DOHH2 (cell line): ENCODE measurements around the gene EXOSC6.
A peak's percentile ranks its signal among the peaks of the same experiment; 100 is the strongest.

Experiments
- H3F3A ChIP-seq: fragments of 200-600 bp; sonication (generic), shearing (Covaris generic); 2 replicates; pipeline ENCODE4 v1.6.0; 2016; ENCODE audit warnings: antibody characterized with exemption, mild to moderate bottlenecking; ENCODE audit not compliant: control insufficient read depth, insufficient read depth
- H3K27ac ChIP-seq: fragments of 200-600 bp; sonication (generic); 2 replicates; pipeline ENCODE4 v1.5.1; 2014; ENCODE audit warnings: low read depth, mild to moderate bottlenecking, low read length, moderate library complexity
- H3K27me3 ChIP-seq: fragments of 200-600 bp; sonication (generic); 2 replicates; pipeline ENCODE4 v1.6.1; 2014; ENCODE audit warnings: mild to moderate bottlenecking, low read length, mixed read lengths; ENCODE audit not compliant: control insufficient read depth
- H3K36me3 ChIP-seq: fragments of 200-600 bp; sonication (generic); 2 replicates; pipeline ENCODE4 v1.6.1; 2014; ENCODE audit warnings: mild to moderate bottlenecking, low read length, moderate library complexity, mixed read lengths; ENCODE audit not compliant: control insufficient read depth
- H3K4me1 ChIP-seq: fragments of 200-600 bp; sonication (generic); 2 replicates; pipeline ENCODE4 v1.6.1; 2014; ENCODE audit warnings: mild to moderate bottlenecking, low read length, mixed read lengths; ENCODE audit not compliant: control insufficient read depth
- H3K4me2 ChIP-seq: fragments of 200-600 bp; sonication (generic); 2 replicates; pipeline ENCODE4 v1.6.0; 2014; ENCODE audit warnings: mild to moderate bottlenecking, low read length, moderate library complexity
- H3K4me3 ChIP-seq: fragments of 200-600 bp; sonication (generic); 2 replicates; pipeline ENCODE4 v1.5.1; 2014; ENCODE audit warnings: mild to moderate bottlenecking, low read length, mixed read lengths
- H3K79me2 ChIP-seq: fragments of 200-600 bp; sonication (generic); 2 replicates; pipeline ENCODE4 v1.6.1; 2014; ENCODE audit warnings: mild to moderate bottlenecking, low read length, mixed read lengths; ENCODE audit not compliant: control insufficient read depth
- H3K9me2 ChIP-seq: fragments of 200-600 bp; sonication (generic); replicated peaks from 2 replicates; pipeline ENCODE4 v1.6.1; 2014; ENCODE audit warnings: mild to moderate bottlenecking, low read length, mixed read lengths; ENCODE audit not compliant: control insufficient read depth
- H3K9me3 ChIP-seq: fragments of 200-600 bp; sonication (generic); 2 replicates; pipeline ENCODE4 v1.6.1; 2014; ENCODE audit warnings: antibody characterized with exemption, low read length, mixed read lengths; ENCODE audit not compliant: control insufficient read depth, insufficient read depth
- H4K20me1 ChIP-seq: fragments of 200-600 bp; sonication (generic); 2 replicates; pipeline ENCODE4 v1.6.0; 2014; ENCODE audit warnings: low read depth, mild to moderate bottlenecking, antibody characterized with exemption, low read length, moderate library complexity; ENCODE audit not compliant: control insufficient read depth, insufficient read depth
- EZH2phosphoT487 ChIP-seq: fragments of 200-600 bp; sonication (generic); IDR thresholded peaks from 2 replicates; pipeline ENCODE4 v1.6.1; 2017; ENCODE audit warnings: borderline replicate concordance, mild to moderate bottlenecking, antibody characterized with exemption, low read length, moderate library complexity, mixed read lengths
- TF ChIP-seq, protein P1 (sequence below): fragments of 200-600 bp; sonication (generic); IDR thresholded peaks from one replicate; pipeline ENCODE4 v1.5.1; 2014; ENCODE audit warnings: antibody characterized with exemption, mild to moderate bottlenecking, low read depth, low read length; ENCODE audit not compliant: poor library complexity, severe bottlenecking

The EXOSC6 gene

GRCh38 chr16:70254180-70254964 is 2.6 kb upstream of the EXOSC6 start:
- H3K9me3 ChIP-seq: no peaks in the 10 kb centered on the region
- peaks cover 4% of the 10 kb centered on the region for H3F3A ChIP-seq
- no peak overlapping the region for H3K4me3 ChIP-seq
- H3K27ac ChIP-seq: no peak overlapping the region
- TF ChIP-seq, protein P1, sequence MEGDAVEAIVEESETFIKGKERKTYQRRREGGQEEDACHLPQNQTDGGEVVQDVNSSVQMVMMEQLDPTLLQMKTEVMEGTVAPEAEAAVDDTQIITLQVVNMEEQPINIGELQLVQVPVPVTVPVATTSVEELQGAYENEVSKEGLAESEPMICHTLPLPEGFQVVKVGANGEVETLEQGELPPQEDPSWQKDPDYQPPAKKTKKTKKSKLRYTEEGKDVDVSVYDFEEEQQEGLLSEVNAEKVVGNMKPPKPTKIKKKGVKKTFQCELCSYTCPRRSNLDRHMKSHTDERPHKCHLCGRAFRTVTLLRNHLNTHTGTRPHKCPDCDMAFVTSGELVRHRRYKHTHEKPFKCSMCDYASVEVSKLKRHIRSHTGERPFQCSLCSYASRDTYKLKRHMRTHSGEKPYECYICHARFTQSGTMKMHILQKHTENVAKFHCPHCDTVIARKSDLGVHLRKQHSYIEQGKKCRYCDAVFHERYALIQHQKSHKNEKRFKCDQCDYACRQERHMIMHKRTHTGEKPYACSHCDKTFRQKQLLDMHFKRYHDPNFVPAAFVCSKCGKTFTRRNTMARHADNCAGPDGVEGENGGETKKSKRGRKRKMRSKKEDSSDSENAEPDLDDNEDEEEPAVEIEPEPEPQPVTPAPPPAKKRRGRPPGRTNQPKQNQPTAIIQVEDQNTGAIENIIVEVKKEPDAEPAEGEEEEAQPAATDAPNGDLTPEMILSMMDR: no peak
- no peak for TF ChIP-seq EZH2phosphoT487
- H3K4me1 ChIP-seq: peaks cover 7% of the 10 kb centered on the region
- no peak overlapping the region for H3K4me2 ChIP-seq
- H3K79me2 ChIP-seq: peaks cover 20% of the 10 kb centered on the region
- H4K20me1 ChIP-seq: peaks cover 3% of the 10 kb centered on the region
- H3K36me3 ChIP-seq: peaks cover 83% of the 10 kb centered on the region
- H3K9me2 ChIP-seq: no peaks in the 10 kb centered on the region
- H3K27me3 ChIP-seq: no peaks in the 10 kb centered on the region

DNA sequence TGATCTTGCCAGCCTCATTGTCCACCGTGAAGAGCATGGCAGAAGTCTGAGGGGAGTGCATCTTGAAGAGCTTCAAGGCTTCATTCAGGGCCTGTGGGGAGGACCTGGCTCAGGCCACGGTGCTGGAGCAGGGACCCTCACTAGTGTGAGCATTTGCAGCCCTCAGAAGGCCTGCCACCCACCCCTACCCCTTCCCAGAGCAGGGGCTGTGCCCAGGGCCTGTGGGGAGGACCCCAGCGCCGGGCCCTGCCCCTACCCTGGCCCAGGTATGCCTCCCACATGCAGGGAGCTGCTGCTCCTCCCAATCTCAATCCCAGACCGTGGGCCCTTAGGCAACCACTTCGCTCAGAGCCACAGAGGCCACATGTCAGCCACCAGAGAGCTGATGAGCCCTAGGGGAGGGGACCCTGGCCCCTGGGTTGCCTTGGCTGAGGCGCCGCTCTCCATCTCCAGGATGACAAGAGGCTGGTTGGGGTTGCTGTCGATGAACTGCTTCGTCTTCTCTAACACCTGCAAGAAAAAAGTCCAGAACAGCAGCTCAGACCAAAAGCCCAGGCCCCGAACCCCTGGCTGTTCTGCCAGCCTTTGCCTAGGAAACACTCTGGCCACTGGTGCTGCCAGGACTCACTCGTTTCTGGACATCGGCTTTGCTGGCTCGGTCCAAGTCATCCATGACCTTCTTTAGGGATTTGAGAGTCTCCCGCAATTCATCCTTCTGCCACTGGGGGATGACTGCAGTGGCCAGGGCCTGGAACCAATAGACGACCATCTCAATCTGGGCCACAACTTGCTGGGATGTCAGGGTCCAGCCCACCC is 1.8 kb upstream of the EXOSC6 start:
- Histone ChIP-seq H3K36me3 (peaks cover 77% of the 10 kb centered on the region), H3K4me2 (no peak overlapping the region), H3K4me3 (no peak overlapping the region), H3K9me2 (no peaks in the 10 kb centered on the region), H3K27ac (no peak overlapping the region), H3K27me3 (no peaks in the 10 kb centered on the region), H4K20me1 (peaks cover 5% of the 10 kb centered on the region), H3F3A (peaks cover 4% of the 10 kb centered on the region), H3K79me2 (peaks cover 28% of the 10 kb centered on the region), H3K9me3 (no peaks in the 10 kb centered on the region), H3K4me1 (peaks cover 8% of the 10 kb centered on the region)
- TF ChIP-seq EZH2phosphoT487: no peak
- TF ChIP-seq, protein P1: peak; percentile 73

GRCh38 chr16:70252355-70252988 is 732 bp upstream of the EXOSC6 start:
- Histone ChIP-seq H4K20me1 (peaks cover 5% of the 10 kb centered on the region), H3K79me2 (peaks cover 39% of the 10 kb centered on the region), H3K27me3 (no peaks in the 10 kb centered on the region), H3K9me2 (no peaks in the 10 kb centered on the region), H3K9me3 (no peaks in the 10 kb centered on the region), H3F3A (peaks cover 4% of the 10 kb centered on the region), H3K4me2 (0 out of 2 replicates have a peak overlapping the region, but pooled peaks have one; percentile 15), H3K4me1 (peaks cover 8% of the 10 kb centered on the region), H3K36me3 (peaks cover 71% of the 10 kb centered on the region), H3K4me3 (peak overlapping the region; percentile 76), H3K27ac (no peak overlapping the region)
- no peak for TF ChIP-seq EZH2phosphoT487
- TF ChIP-seq, protein P1: peak; percentile 63
